ENCODE data around the gene VPS26B. TPM values are rescaled to one million over a fixed set of nuclear protein-coding genes. Genes with fewer than 3 reads are reported as not detected.

The VPS26B gene
- total and polyA plus RNA-seq, 2 donors from 2014 or later, result 20.5 to 34.6 TPM

GRCh38 chr11:134260983-134261382 is 36.5 kb downstream of the VPS26B start:
- no peak for FAIRE-seq
- no peak for TF ChIP-seq CTCF (IDR thresholded peaks at IDR 0.05; ENCODE audit: borderline replicate concordance, extremely low read depth, insufficient read depth)
- Histone ChIP-seq H3K27me3 (ENCODE audit: control insufficient read depth, insufficient read depth, low read length) (no peaks in the 10 kb centered on the region), H3K9ac (ENCODE audit: low read length in 3 of 3) (no peak overlapping the region), H3K36me3 (ENCODE audit: control insufficient read depth in 2 of 3, insufficient read depth in 3 of 3, low read length in 3 of 3) (peaks cover 0 to 53% (median 33%) of the 10 kb centered on the region in 3 donors), H3K4me1 (ENCODE audit: control insufficient read depth in 2 of 3, insufficient read depth in 2 of 3, low read depth in 1 of 3, low read length in 3 of 3) (no peaks in the 10 kb centered on the region), H3K9me3 (ENCODE audit: control insufficient read depth in 2 of 3, insufficient read depth in 1 of 3, low read length in 3 of 3) (no peaks in the 10 kb centered on the region), H3K27ac (ENCODE audit: low read depth in 2 of 2, low read length in 2 of 2) (no peak overlapping the region), H3K4me3 (ENCODE audit: low read length in 3 of 3) (no peak overlapping the region)
- no peak for DNase-seq
- intact Hi-C loops (cut with DNase I), result no loop called here

GRCh38 chr11:134261626-134262488 is 37.4 kb downstream of the VPS26B start:
- FAIRE-seq, result no peak
- Histone ChIP-seq H3K9ac (ENCODE audit: low read length in 3 of 3) (no peak overlapping the region), H3K27ac (ENCODE audit: low read depth in 2 of 2, low read length in 2 of 2) (no peak overlapping the region), H3K9me3 (ENCODE audit: control insufficient read depth in 2 of 3, insufficient read depth in 1 of 3, low read length in 3 of 3) (no peaks in the 10 kb centered on the region), H3K4me3 (ENCODE audit: low read length in 3 of 3) (no peak overlapping the region), H3K4me1 (ENCODE audit: control insufficient read depth in 2 of 3, insufficient read depth in 2 of 3, low read depth in 1 of 3, low read length in 3 of 3) (no peaks in the 10 kb centered on the region), H3K27me3 (ENCODE audit: control insufficient read depth, insufficient read depth, low read length) (no peaks in the 10 kb centered on the region), H3K36me3 (ENCODE audit: control insufficient read depth in 2 of 3, insufficient read depth in 3 of 3, low read length in 3 of 3) (peaks cover 0 to 53% (median 33%) of the 10 kb centered on the region in 3 donors)
- intact Hi-C loops (cut with DNase I), result no loop called here
- peak; percentile 21 for TF ChIP-seq CTCF (IDR thresholded peaks at IDR 0.05; ENCODE audit: borderline replicate concordance, extremely low read depth, insufficient read depth)
- DNase-seq, result peak in 3 of 5 donors; percentile 7 to 29 (median 17)

GRCh38 chr11:134264966-134265764 is 40.7 kb downstream of the VPS26B start:
- Histone ChIP-seq H3K27me3 (ENCODE audit: control insufficient read depth, insufficient read depth, low read length) (no peaks in the 10 kb centered on the region), H3K9ac (ENCODE audit: low read length in 3 of 3) (no peak overlapping the region), H3K4me1 (ENCODE audit: control insufficient read depth in 2 of 3, insufficient read depth in 2 of 3, low read depth in 1 of 3, low read length in 3 of 3) (no peaks in the 10 kb centered on the region), H3K36me3 (ENCODE audit: control insufficient read depth in 2 of 3, insufficient read depth in 3 of 3, low read length in 3 of 3) (peaks cover 0 to 30% (median 20%) of the 10 kb centered on the region in 3 donors), H3K9me3 (ENCODE audit: control insufficient read depth in 2 of 3, insufficient read depth in 1 of 3, low read length in 3 of 3) (no peaks in the 10 kb centered on the region), H3K27ac (ENCODE audit: low read depth in 2 of 2, low read length in 2 of 2) (no peak overlapping the region), H3K4me3 (ENCODE audit: low read length in 3 of 3) (no peak overlapping the region)
- FAIRE-seq (no peak), DNase-seq (no peak)
- no peak for TF ChIP-seq CTCF (IDR thresholded peaks at IDR 0.05; ENCODE audit: borderline replicate concordance, extremely low read depth, insufficient read depth)
- intact Hi-C loops (cut with DNase I), result no loop called here
